ENCODE results near the gene GRM7. TPM values are rescaled to one million over a fixed set of nuclear protein-coding genes. Genes with fewer than 3 reads are reported as not detected.

GRM7 gene
- total RNA-seq (1 to 10 TPM; 1.3 TPM), polyA plus RNA-seq (under 1 TPM; 0.20 to 0.35 TPM)
- long read RNA-seq, donor 1, result 0 reads
- long read RNA-seq, donor 2, result 0 reads
- long read RNA-seq, donor 3, result 0 reads
- long read RNA-seq, donor 4, result 0 reads
- long read RNA-seq, donor 5, result 0 reads

GRCh38 chr3:6860954-6861624, at the start of gene GRM7:
TSS of gene GRM7 (plus strand) at chr3:6861115.
- 1 to 5% methylated on average over 53 to 62 of the region's 62 CpGs for WGBS, 2 donors
- Histone ChIP-seq H3K9ac (ENCODE audit: insufficient read depth in 1 of 2, low read length in 2 of 2) (no peak within 1 kb of the TSS), H3K36me3 (ENCODE audit: control insufficient read depth in 4 of 4, insufficient read depth in 4 of 4, low read length in 4 of 4) (no peaks in the 10 kb centered on the region), H3K27ac (ENCODE audit: low read depth in 1 of 2, low read length in 1 of 2) (no peak within 1 kb of the TSS), H3K27me3 (ENCODE audit: control insufficient read depth in 3 of 3, insufficient read depth in 3 of 3, low read length in 2 of 3) (peaks cover 12 to 86% (median 63%) of the 10 kb centered on the region in 3 donors), H3K4me3 (no peak within 1 kb of the TSS), H3K9me3 (ENCODE audit: control insufficient read depth in 4 of 4, insufficient read depth in 3 of 4, low read length in 3 of 4) (peaks cover 0 to 4% (median 0%) of the 10 kb centered on the region in 4 donors), H3K4me1 (ENCODE audit: control insufficient read depth in 5 of 5, insufficient read depth in 5 of 5, low read length in 5 of 5) (peaks cover 0 to 7% (median 0%) of the 10 kb centered on the region in 5 donors)
- no peak for TF ChIP-seq CTCF (IDR thresholded peaks at IDR 0.05; ENCODE audit: control extremely low read depth, extremely low read depth)
- DNase-seq, result peak; percentile 30 to 49 (median 47)
- no peak for ATAC-seq (ENCODE audit: insufficient read depth, low FRiP score)

- no peaks in the 10 kb centered on the region for H3K27me3 ChIP-seq (ENCODE audit: control insufficient read depth in 3 of 3, insufficient read depth in 3 of 3, low read length in 2 of 3)
- no peak for ATAC-seq (ENCODE audit: insufficient read depth, low FRiP score)
- 89 to 91% methylated on average over 3 of the region's 3 CpGs for WGBS, 2 donors
- no peaks in the 10 kb centered on the region for H3K36me3 ChIP-seq (ENCODE audit: control insufficient read depth in 4 of 4, insufficient read depth in 4 of 4, low read length in 4 of 4)
- no peak overlapping the region for H3K4me3 ChIP-seq
- no peaks in the 10 kb centered on the region for H3K4me1 ChIP-seq (ENCODE audit: control insufficient read depth in 5 of 5, insufficient read depth in 5 of 5, low read length in 5 of 5)
- no peak for TF ChIP-seq CTCF (IDR thresholded peaks at IDR 0.05; ENCODE audit: control extremely low read depth, extremely low read depth)
- peaks cover 0 to 2% (median 0%) of the 10 kb centered on the region in 4 donors for H3K9me3 ChIP-seq (ENCODE audit: control insufficient read depth in 4 of 4, insufficient read depth in 3 of 4, low read length in 3 of 4)
- no peak for DNase-seq
- H3K27ac ChIP-seq (ENCODE audit: low read depth in 1 of 2, low read length in 1 of 2), result no peak overlapping the region
- H3K9ac ChIP-seq (ENCODE audit: insufficient read depth in 1 of 2, low read length in 2 of 2), result no peak overlapping the region
Measured at GRCh38 chr3:6821411-6821810, 39.5 kb upstream of the GRM7 start.

- 49 to 68% methylated on average over 1 of the region's 1 CpG for WGBS, 2 donors
- H3K4me3 ChIP-seq, result no peak overlapping the region
Measured at GRCh38 chr3:6825524-6825923, 35.4 kb upstream of the GRM7 start.

More at GRCh38 chr3:6825524-6825923, 35.4 kb upstream of the GRM7 start:
- peak in 1 of 3 donors; percentile 7 for DNase-seq
- no peaks in the 10 kb centered on the region for H3K36me3 ChIP-seq (ENCODE audit: control insufficient read depth in 4 of 4, insufficient read depth in 4 of 4, low read length in 4 of 4)
- no peak overlapping the region for H3K9ac ChIP-seq (ENCODE audit: insufficient read depth in 1 of 2, low read length in 2 of 2)
- H3K27ac ChIP-seq (ENCODE audit: low read depth in 1 of 2, low read length in 1 of 2), result no peak overlapping the region
- no peak for TF ChIP-seq CTCF (IDR thresholded peaks at IDR 0.05; ENCODE audit: control extremely low read depth, extremely low read depth)
- H3K4me1 ChIP-seq (ENCODE audit: control insufficient read depth in 5 of 5, insufficient read depth in 5 of 5, low read length in 5 of 5), result no peaks in the 10 kb centered on the region
- H3K27me3 ChIP-seq (ENCODE audit: control insufficient read depth in 3 of 3, insufficient read depth in 3 of 3, low read length in 2 of 3), result no peaks in the 10 kb centered on the region
- H3K9me3 ChIP-seq (ENCODE audit: control insufficient read depth in 4 of 4, insufficient read depth in 3 of 4, low read length in 3 of 4), result no peaks in the 10 kb centered on the region
- ATAC-seq (ENCODE audit: insufficient read depth, low FRiP score), result no peak

Measured in lung (tissue), 16 donors.